B cell (primary cell): Measurements from ENCODE around the gene PRKCB.

Source experiments
- CTCF ChIP-seq: fragments of 200-600 bp; IDR thresholded peaks from one replicate; pipeline ENCODE4 v1.8.0; 2022; ENCODE audit warnings: antibody characterized with exemption, mild to moderate bottlenecking
- EZH2 ChIP-seq: IDR thresholded peaks from 2 replicates; pipeline ENCODE4 v1.6.1; 2012; ENCODE audit warnings: borderline replicate concordance, low read depth, mild to moderate bottlenecking, moderate library complexity, low read length; ENCODE audit not compliant: insufficient read depth, poor library complexity, severe bottlenecking

DNA sequence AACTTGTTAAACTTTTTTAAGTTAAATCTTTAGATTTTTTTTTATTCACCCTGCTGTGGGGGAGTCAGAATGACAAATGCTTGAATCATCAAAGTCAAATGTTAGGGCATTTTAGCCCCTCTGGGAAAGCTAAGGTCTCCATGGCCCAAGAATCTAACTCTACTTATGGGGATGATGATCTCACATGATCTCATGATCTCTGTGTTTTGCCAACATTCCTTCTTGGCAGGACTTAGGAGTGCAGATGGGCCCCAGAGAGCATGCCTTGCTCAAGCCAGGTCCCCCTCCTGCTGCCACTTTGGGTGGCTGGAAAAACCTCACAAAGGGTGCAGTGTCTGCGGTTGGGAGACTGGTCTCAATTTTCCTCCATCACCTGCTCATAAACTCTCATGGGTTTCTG is 108.6 kb downstream of the PRKCB start:
- TF ChIP-seq CTCF (no peak), EZH2 (no peak)
